HT1080 (cell line): ENCODE results near the gene CDK5RAP1. TPM values are rescaled to one million over a fixed set of nuclear protein-coding genes. Genes with fewer than 3 reads are reported as not detected.

Source experiments
- DNase-seq: peaks from one replicate; pipeline ENCODE4 v3.0.0-alpha.2; 2015; ENCODE audit warnings: low read depth
- total RNA-seq: library from RNA; depleted of rRNA; stranded (reverse); fragments of >200 nt; shearing (Covaris generic); gene quantifications from 2 replicates; pipeline ENCODE4 v1.2.3, GENCODE V29; 2014

The CDK5RAP1 gene
- total RNA-seq, 1 experiment from 2014 or later = 42.7 TPM

DNA sequence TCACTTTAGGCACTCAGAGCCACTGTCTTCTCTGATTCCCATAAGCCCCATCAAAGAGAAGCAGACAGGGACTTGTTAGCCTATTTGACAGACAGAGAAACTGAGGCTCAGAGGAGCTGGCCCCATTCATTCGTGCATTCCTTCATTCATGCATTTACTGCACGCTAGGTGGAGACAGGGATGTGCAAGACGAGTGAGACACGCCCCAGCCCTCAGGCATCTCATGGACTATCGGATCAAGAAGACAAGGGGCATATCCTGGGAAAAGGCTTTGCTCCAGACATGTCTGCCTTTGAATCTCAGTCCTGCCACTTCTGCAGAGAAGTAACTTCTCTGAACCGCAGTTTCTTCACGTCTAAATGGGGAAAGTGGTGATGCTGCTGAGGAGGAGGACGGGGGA lies 64.2 kb downstream of the CDK5RAP1 start:
- no peak for DNase-seq

GRCh38 chr20:33336375-33336774 lies 64.9 kb downstream of the CDK5RAP1 start:
- no peak for DNase-seq

- DNase-seq = no peak
Measured at GRCh38 chr20:33334111-33334510, 67.2 kb downstream of the CDK5RAP1 start.

- DNase-seq = no peak
Measured at GRCh38 chr20:33333616-33334015, 67.7 kb downstream of the CDK5RAP1 start.

- DNase-seq = no peak
Measured at GRCh38 chr20:33332905-33333456, 68.3 kb downstream of the CDK5RAP1 start.

DNA sequence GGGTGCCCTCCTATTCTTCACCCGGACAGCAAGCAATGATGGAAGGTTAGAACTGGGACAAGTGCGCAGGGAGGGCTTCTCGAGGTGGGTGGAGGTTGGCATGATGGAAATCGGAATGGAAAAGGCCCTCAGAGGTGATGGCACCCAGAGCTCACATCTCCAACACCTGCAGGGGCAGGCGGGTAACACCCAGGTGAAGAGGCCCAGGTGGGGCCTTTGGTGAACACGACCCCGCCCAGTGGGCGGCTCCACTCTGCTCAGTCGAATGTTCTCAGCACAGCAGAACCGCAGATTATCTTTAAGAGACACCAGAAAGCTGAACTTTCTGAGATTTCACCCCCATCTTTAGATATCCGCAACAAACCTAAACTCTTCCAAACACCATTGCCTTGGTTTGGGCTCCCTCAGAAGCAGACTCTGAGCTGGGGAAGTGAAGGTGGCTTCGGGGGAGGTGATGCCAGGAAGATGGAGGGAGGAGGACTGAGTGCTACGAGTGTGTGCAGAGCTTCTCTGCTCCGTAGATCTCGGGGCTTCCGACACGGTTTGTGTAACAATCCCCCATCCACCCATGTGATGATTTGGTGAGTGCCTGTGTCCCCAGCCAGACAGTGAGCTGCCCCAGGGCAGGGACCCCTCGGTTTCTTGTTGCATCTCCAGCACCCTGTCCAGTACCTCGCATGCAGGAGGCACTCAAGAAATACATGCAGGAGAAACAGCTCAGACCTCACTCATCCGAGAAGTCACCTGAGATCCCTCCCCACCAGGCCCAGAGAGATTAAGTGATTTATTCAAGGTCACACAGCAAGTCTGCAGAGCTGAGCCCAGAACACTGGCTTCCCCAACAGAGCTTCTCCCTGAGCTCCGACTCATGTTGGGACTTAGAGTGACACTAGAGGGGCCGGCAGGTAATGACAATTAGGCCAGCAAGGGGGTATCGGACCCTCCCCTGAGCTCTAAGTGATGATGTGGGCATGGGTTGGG lies 72.9 kb downstream of the CDK5RAP1 start:
- no peak for DNase-seq

- DNase-seq = no peak
Measured at GRCh38 chr20:33325350-33325749, 76.0 kb downstream of the CDK5RAP1 start.

- DNase-seq = no peak
Measured at GRCh38 chr20:33323236-33323635, 78.1 kb downstream of the CDK5RAP1 start.

DNA sequence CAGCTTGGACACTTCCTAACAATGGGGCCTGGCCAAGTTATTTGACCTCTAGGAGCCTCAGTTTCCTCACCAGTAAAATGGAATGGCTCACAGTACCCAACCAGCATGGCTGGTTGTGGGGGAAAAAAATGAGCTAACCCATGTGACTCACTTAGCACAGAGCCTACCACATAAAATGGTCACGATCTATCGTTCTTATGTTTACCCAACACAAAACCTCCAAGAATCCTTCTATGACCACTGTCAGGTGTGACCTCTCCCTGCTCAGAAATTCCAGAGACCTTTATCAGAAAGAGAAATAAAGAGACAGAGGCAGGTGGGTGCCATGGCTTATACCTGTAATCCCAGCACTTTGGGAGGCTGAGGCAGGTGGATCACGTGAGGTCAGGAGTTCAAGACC lies 78.9 kb downstream of the CDK5RAP1 start:
- DNase-seq = no peak

GRCh38 chr20:33320006-33320405 lies 81.3 kb downstream of the CDK5RAP1 start:
- DNase-seq = no peak

- DNase-seq = no peak
Measured at GRCh38 chr20:33318096-33318429, 83.3 kb downstream of the CDK5RAP1 start.

DNA sequence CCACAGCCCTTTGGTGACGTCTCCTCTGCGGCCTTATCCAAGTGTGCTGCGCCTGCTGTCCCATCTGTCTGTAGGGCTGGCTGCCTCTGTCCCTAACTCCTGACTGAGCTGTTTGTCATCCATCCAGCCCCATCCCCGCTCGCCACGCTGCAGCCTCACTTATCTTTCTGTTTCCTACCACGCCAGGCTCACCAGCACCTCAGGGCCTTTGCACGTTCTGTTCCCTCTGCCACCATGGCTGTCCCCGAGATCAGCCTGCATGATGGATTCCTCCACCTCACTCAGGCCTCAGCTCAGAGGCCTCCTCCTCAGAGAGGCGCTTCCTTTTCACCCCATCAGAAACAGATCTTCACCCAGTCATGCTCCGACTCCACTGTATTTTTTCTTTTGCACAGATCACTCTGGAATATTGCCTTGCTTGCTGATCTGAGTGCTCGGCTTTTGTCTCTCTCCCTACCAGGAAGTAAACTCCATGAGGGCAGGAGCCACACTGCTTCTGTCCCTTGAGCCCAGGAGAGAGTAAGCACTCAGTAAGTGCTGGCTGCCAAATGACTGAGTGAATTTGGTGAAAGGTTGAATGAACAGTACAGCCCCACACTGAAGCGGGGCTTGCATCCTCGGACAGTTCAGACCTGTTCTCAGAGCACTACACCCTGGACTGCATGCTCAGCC lies 83.8 kb downstream of the CDK5RAP1 start:
- no peak for DNase-seq

DNA sequence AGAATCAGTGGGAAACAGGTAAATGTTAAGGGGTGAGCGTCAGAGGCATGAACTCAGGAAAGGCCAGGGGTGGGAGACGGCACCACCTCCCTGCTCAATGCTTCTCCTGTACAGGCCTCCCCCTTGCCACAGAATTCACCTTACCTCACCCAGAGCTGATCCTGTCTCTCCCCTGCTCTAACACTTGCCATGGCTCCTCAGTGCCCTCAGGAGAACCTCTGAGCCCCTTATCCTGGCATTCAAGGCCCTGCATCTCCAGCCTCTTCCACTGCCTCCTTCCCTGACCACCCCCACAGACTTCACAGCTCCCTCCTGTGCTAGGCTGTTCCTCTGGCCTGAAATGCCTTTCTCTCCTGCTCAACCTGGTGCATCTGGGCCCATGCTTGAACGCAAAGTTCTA lies 84.4 kb downstream of the CDK5RAP1 start:
- DNase-seq = no peak

DNA sequence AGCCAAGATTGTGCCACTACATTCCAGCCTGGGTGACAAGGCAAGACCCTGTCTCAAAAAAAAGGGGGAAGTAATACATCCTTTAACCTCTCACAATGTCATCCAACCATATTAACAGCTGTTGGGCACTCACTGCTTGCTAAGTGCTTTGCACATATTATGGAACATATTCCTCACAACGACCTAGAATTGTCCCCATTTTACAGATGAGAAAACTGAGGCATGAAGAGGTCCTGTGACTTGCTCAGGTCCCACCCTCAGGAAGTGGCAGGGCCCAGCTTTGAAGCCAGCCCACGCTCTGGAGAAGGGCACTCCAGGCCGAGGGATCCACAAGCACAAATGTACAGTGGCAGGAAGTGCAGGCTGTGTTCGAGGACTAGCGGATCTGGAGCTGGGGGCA lies 85.0 kb downstream of the CDK5RAP1 start:
- DNase-seq = no peak

GRCh38 chr20:33313686-33314314 lies 87.5 kb downstream of the CDK5RAP1 start:
- DNase-seq = no peak

- DNase-seq = no peak
Measured at GRCh38 chr20:33312583-33312982, 88.7 kb downstream of the CDK5RAP1 start.

DNA sequence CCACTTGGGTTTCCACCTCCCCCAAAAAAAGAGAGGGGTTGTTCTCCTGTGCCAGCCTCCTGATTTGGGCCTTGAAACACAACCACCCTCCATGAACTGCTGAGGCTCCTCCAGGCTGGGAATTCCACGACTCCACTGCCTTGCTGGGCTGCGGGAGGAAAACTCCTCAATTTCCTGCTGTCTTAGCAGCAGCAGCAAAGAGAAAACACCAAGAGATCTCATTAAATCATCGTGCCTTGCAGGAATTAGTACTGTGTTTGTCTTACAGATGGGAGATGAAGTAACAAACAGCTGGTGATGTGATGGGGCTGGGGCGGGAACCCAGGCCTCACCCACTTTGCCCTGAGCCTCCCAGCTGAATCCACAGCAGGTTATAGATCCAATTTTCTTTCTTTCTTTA lies 89.3 kb downstream of the CDK5RAP1 start:
- no peak for DNase-seq

DNA sequence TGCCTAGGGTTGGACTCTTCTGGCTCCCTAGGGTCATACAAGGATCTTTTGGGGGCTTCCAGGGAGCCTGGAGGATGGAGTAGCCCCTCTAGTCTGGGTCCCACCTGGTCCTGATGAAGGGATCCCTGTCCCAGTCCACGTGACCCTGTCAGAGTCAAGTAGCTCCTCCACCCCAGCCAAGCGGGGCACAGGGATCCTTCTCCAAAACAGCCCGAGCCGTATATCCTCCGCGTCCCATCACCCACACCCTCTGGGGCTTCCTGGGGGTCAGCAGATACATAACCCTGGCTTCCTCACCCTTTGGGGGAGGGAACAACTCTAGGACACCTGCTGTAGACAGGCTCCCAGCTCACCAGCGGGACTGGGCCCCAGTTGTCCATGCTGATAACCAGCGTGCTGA lies 90.3 kb downstream of the CDK5RAP1 start:
- no peak for DNase-seq

DNA sequence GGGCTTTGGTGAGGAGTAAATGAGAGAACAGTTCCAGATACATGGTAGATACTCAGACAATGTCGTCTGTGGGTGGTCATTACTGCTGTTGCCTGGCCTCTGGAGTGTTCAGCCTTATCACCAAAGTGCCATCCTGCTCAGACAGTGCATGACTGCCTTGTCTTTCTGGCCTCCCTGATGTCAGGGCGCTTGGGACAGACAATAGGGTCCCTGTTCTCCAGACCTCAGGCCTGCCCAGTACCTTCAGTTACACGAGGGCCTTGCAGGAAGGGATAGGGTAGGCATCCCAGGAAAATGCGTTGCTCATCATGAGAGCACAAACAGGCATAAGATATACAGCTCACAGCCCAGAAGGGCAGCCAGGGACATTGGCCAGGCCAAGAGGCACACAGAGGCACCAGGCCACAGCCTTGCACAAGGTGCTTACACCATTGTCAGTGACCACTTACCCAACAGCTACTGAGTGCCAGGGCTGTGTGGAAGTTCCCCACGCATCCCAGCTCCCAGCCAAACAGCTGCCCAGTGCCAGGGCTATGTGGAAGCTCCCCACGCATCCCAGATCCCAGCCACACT lies 90.9 kb downstream of the CDK5RAP1 start:
- no peak for DNase-seq

DNA sequence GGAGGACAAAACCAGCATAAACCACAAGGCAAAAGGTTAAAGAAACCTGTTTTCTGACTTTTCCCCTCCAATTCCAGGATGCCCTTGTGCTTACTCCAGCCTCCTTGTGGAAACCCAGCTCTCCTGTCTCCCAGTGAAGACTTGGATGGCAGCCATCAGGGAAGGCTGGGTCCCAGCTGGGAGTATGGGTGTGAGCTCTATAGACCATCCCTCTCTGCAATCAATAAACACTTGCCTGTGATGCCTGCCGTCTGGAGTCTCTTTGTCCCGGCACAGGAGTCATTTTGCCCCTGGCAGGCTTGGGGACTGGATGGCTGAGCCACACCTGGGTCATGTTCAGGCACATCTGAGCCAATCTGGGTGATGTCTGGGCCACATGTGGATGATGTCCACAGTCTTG lies 91.7 kb downstream of the CDK5RAP1 start:
- no peak for DNase-seq
